ENCODE results near the gene IDH2.
"Not testable (repeated sequence)": the region's sequence is repeated elsewhere in the genome, so short reads cannot be mapped to it uniquely, and the experiment has no call there.

GRCh38 chr15:90109163-90109751, 7.0 kb upstream of the IDH2 start:
- TF ChIP-seq CTCF, POLR2A, POLR2AphosphoS5 (IDR thresholded peaks at IDR 0.05): not testable (repeated sequence)

All from transverse colon (tissue), 4 donors.